Right atrium auricular region (tissue), 2 donors: ENCODE measurements around the gene TMUB1. TPM values are rescaled to one million over a fixed set of nuclear protein-coding genes. Genes with fewer than 3 reads are reported as not detected.

Experiments used
- DNase-seq: peaks from one replicate; pipeline ENCODE4 v3.0.0-alpha.2; 2019; ENCODE audit warnings: low spot score
- H3K27ac ChIP-seq, 2 donors: fragments of 200-600 bp; sonication (generic); 1 replicate in 1 of 2; 2 replicates in 1 of 2; pipeline ENCODE4 v1.5.1; 2016 to 2019
- H3K27me3 ChIP-seq, 2 donors: fragments of 200-600 bp; sonication (generic); one replicate each; pipeline versions ENCODE4 v1.5.1 to v1.6.0; 2017 to 2019
- H3K36me3 ChIP-seq: fragments of 200-600 bp; sonication (generic); one replicate; pipeline ENCODE4 v1.5.1; 2016
- H3K4me1 ChIP-seq, 2 donors: fragments of 200-600 bp; sonication (generic); one replicate each; pipeline versions ENCODE4 v1.5.1 to v1.6.0; 2017 to 2019
- H3K4me3 ChIP-seq, 2 donors: fragments of 200-600 bp; sonication (generic); 1 replicate in 1 of 2; 2 replicates in 1 of 2; pipeline ENCODE4 v1.5.1; 2017 to 2019; ENCODE audit warnings: mild to moderate bottlenecking in 1 of 2, moderate library complexity in 1 of 2
- H3K9me3 ChIP-seq, 2 donors: fragments of 200-600 bp; sonication (generic); one replicate each; pipeline ENCODE4 v1.5.1; 2019
- CTCF ChIP-seq, 2 donors: fragments of 200-600 bp; sonication (generic); IDR thresholded peaks; one replicate each; pipeline ENCODE4 v1.5.1; 2019; ENCODE audit warnings: antibody characterized with exemption in 2 of 2
- total RNA-seq, 2 donors: library from RNA; depleted of rRNA; stranded (reverse); fragments of >200 nt; gene quantifications; one replicate each; pipeline ENCODE4 v1.1.0, GENCODE V29; 2016

TMUB1 gene
- total RNA-seq, 2 donors from 2014 or later, result 28.0 to 53.6 TPM

- no peaks in the 10 kb centered on the region for H3K27me3 ChIP-seq
- H3K27ac ChIP-seq, result no peak overlapping the region
- no peaks in the 10 kb centered on the region for H3K9me3 ChIP-seq
- H3K36me3 ChIP-seq, result peaks cover 49% of the 10 kb centered on the region
- H3K4me1 ChIP-seq, result peaks cover 0 to 9% of the 10 kb centered on the region in 2 donors
- no peak for DNase-seq
- TF ChIP-seq CTCF (IDR thresholded peaks at IDR 0.05), result no peak
- H3K4me3 ChIP-seq, result no peak overlapping the region
Observed at GRCh38 chr7:151123158-151123821, 40.0 kb upstream of the TMUB1 start.

- Histone ChIP-seq H3K27ac (no peak overlapping the region), H3K9me3 (no peaks in the 10 kb centered on the region), H3K27me3 (no peaks in the 10 kb centered on the region), H3K4me1 (peaks cover 0 to 9% of the 10 kb centered on the region in 2 donors), H3K4me3 (no peak overlapping the region), H3K36me3 (peaks cover 50% of the 10 kb centered on the region)
- no peak for DNase-seq
- no peak for TF ChIP-seq CTCF (IDR thresholded peaks at IDR 0.05)
Observed at GRCh38 chr7:151122796-151123157, 39.5 kb upstream of the TMUB1 start.

GRCh38 chr7:151122276-151122675 is 39.0 kb upstream of the TMUB1 start:
- H3K27ac ChIP-seq, result no peak overlapping the region
- no peaks in the 10 kb centered on the region for H3K27me3 ChIP-seq
- peak in 1 of 2 donors; percentile 34 for TF ChIP-seq CTCF (IDR thresholded peaks at IDR 0.05)
- H3K9me3 ChIP-seq, result no peaks in the 10 kb centered on the region
- DNase-seq, result no peak
- H3K36me3 ChIP-seq, result peaks cover 51% of the 10 kb centered on the region
- H3K4me3 ChIP-seq, result no peak overlapping the region
- H3K4me1 ChIP-seq, result peaks cover 0 to 9% of the 10 kb centered on the region in 2 donors

GRCh38 chr7:151121380-151122170 is 38.3 kb upstream of the TMUB1 start:
- Histone ChIP-seq H3K4me3 (no peak overlapping the region), H3K4me1 (peaks cover 0 to 9% of the 10 kb centered on the region in 2 donors), H3K27ac (no peak overlapping the region), H3K27me3 (no peaks in the 10 kb centered on the region), H3K36me3 (peaks cover 51% of the 10 kb centered on the region), H3K9me3 (no peaks in the 10 kb centered on the region)
- no peak for DNase-seq
- TF ChIP-seq CTCF (IDR thresholded peaks at IDR 0.05), result no peak

GRCh38 chr7:151120896-151121295 is 37.6 kb upstream of the TMUB1 start:
- Histone ChIP-seq H3K27me3 (no peaks in the 10 kb centered on the region), H3K9me3 (no peaks in the 10 kb centered on the region), H3K4me3 (no peak overlapping the region), H3K4me1 (peaks cover 0 to 12% of the 10 kb centered on the region in 2 donors), H3K36me3 (peaks cover 51% of the 10 kb centered on the region), H3K27ac (no peak overlapping the region)
- no peak for DNase-seq
- no peak for TF ChIP-seq CTCF (IDR thresholded peaks at IDR 0.05)
